Colonic mucosa (tissue), 4 donors: ENCODE results near the gene MKLN1. TPM values are rescaled to one million over a fixed set of nuclear protein-coding genes. Genes with fewer than 3 reads are reported as not detected.

Experiments
- DNase-seq: peaks from one replicate; pipeline ENCODE4 v3.0.0-alpha.2; 2020
- H3K27ac ChIP-seq: fragments of 200-600 bp; one replicate; pipeline ENCODE4 v1.8.0; 2021
- H3K27me3 ChIP-seq: fragments of 200-600 bp; one replicate; pipeline ENCODE4 v1.8.0; 2021
- H3K36me3 ChIP-seq: fragments of 200-600 bp; one replicate; pipeline ENCODE4 v1.8.0; 2021
- H3K4me1 ChIP-seq: fragments of 200-600 bp; one replicate; pipeline ENCODE4 v1.8.0; 2021; ENCODE audit warnings: mild to moderate bottlenecking
- H3K4me3 ChIP-seq: fragments of 200-600 bp; one replicate; pipeline ENCODE4 v1.8.0; 2021
- H3K9ac ChIP-seq, 2 donors: one replicate each; pipeline ENCODE4 v1.7.0; 2013; ENCODE audit warnings: control low read depth in 2 of 2, low read depth in 2 of 2, low read length in 2 of 2
- H3K9me3 ChIP-seq: fragments of 200-600 bp; one replicate; pipeline ENCODE4 v1.8.0; 2021
- CTCF ChIP-seq: fragments of 200-600 bp; IDR thresholded peaks from one replicate; pipeline ENCODE4 v1.8.0; 2022; ENCODE audit warnings: antibody characterized with exemption, mild to moderate bottlenecking
- intact Hi-C: fragments of 100-400 bp; cut with DNase I; formaldehyde crosslinking; loops from one replicate; pipeline ENCODE4 v1.14.1; 2022
- total RNA-seq, 2 donors: library from RNA; stranded (reverse); fragmentation: NEBNext Ultra II Directional in 1 of 2; extraction: Animal tissue kit (Norgen Biotek cat#: 25700) in 1 of 2; gene quantifications; one replicate each; pipeline ENCODE4 v1.2.1, GENCODE V29; 2021
- donor health status: healthy.
- donor health status: DM: no; HTN: no; CAD: no.
- donor health status: DM: no; HTN: no; CAD: no.

The MKLN1 gene
- total RNA-seq, 2 donors from 2014 or later, result 35.1 to 48.7 TPM

GRCh38 chr7:131532570-131533091 lies 205.0 kb downstream of the MKLN1 start:
- no peak for DNase-seq
- intact Hi-C loops, result no loop called here
- no peaks in the 10 kb centered on the region for H3K36me3 ChIP-seq
- H3K27ac ChIP-seq, result no peak overlapping the region
- no peak for TF ChIP-seq CTCF
- no peak overlapping the region for H3K9ac ChIP-seq
- no peak overlapping the region for H3K4me3 ChIP-seq
- no peaks in the 10 kb centered on the region for H3K9me3 ChIP-seq
- no peaks in the 10 kb centered on the region for H3K27me3 ChIP-seq
- no peaks in the 10 kb centered on the region for H3K4me1 ChIP-seq

- Histone ChIP-seq H3K27ac (no peak overlapping the region), H3K4me3 (no peak overlapping the region), H3K27me3 (no peaks in the 10 kb centered on the region), H3K36me3 (no peaks in the 10 kb centered on the region), H3K4me1 (no peaks in the 10 kb centered on the region), H3K9ac (no peak overlapping the region), H3K9me3 (no peaks in the 10 kb centered on the region)
- DNase-seq, result no peak
- intact Hi-C loops, result no loop called here
- TF ChIP-seq CTCF, result no peak
These were observed 205.5 kb downstream of the MKLN1 start for GRCh38 chr7:131533151-131533559.

GRCh38 chr7:131533566-131534561 lies 206.2 kb downstream of the MKLN1 start:
- H3K9ac ChIP-seq, result no peak overlapping the region
- intact Hi-C loops, result no loop called here
- DNase-seq, result no peak
- no peak overlapping the region for H3K27ac ChIP-seq
- no peak overlapping the region for H3K4me3 ChIP-seq
- no peak for TF ChIP-seq CTCF
- H3K9me3 ChIP-seq, result no peaks in the 10 kb centered on the region
- no peaks in the 10 kb centered on the region for H3K36me3 ChIP-seq
- no peaks in the 10 kb centered on the region for H3K4me1 ChIP-seq
- no peaks in the 10 kb centered on the region for H3K27me3 ChIP-seq

GRCh38 chr7:131536361-131536849 lies 208.7 kb downstream of the MKLN1 start:
- DNase-seq, result no peak
- no peak overlapping the region for H3K27ac ChIP-seq
- intact Hi-C loops, result no loop called here
- H3K4me1 ChIP-seq, result no peaks in the 10 kb centered on the region
- no peak overlapping the region for H3K9ac ChIP-seq
- no peak overlapping the region for H3K4me3 ChIP-seq
- no peaks in the 10 kb centered on the region for H3K27me3 ChIP-seq
- H3K36me3 ChIP-seq, result no peaks in the 10 kb centered on the region
- no peaks in the 10 kb centered on the region for H3K9me3 ChIP-seq
- TF ChIP-seq CTCF, result no peak

- H3K36me3 ChIP-seq, result no peaks in the 10 kb centered on the region
- no peak overlapping the region for H3K4me3 ChIP-seq
- H3K27ac ChIP-seq, result no peak overlapping the region
- no peak overlapping the region for H3K9ac ChIP-seq
- no peak for TF ChIP-seq CTCF
- H3K4me1 ChIP-seq, result no peaks in the 10 kb centered on the region
- H3K27me3 ChIP-seq, result no peaks in the 10 kb centered on the region
- intact Hi-C loops, result no loop called here
- H3K9me3 ChIP-seq, result no peaks in the 10 kb centered on the region
- DNase-seq, result no peak
These were observed 209.9 kb downstream of the MKLN1 start for GRCh38 chr7:131537571-131537978.
